Endothelial cell of umbilical vein (primary cell): ENCODE data around the gene PTCD1. TPM values are rescaled to one million over a fixed set of nuclear protein-coding genes. Genes with fewer than 3 reads are reported as not detected.
"Not testable (repeated sequence)": the region's sequence is repeated elsewhere in the genome, so short reads cannot be mapped to it uniquely, and the experiment has no call there.

Experiments used
- BruUV-seq: library from RNA; stranded (reverse); fragments of 400-500 nt; replicated peaks from 2 replicates; lab custom pipeline; 2021; lab: Mats Ljungman, UMichigan
- CTCF ChIA-PET: fragments of 300-600, 350-600 bp; sonication (Branson Sonifier 250); formaldehyde crosslinking; loops from one replicate; lab custom pipeline; 2021; ENCODE audit warnings: antibody characterized with exemption, inconsistent platforms; lab: Charles Lee
- POLR2A ChIA-PET: fragments of 300-600, 350-600 bp; sonication (Branson Sonifier 250); formaldehyde crosslinking; loops from one replicate; lab custom pipeline; 2021; ENCODE audit warnings: antibody characterized with exemption, inconsistent platforms; lab: Charles Lee
- DNase-seq: peaks from one replicate; pipeline ENCODE4 v3.0.0-alpha.2; 2011; ENCODE audit warnings: low read depth, low spot score
- FAIRE-seq: peaks from 2 replicates; lab custom pipeline; 2011; peaks lifted over from hg19 to GRCh38; lab: Jason Lieb, UNC
- H2AFZ ChIP-seq: 2 replicates; pipeline ENCODE4 v1.6.0; 2012; ENCODE audit warnings: low read depth, low read length, control low read depth, inconsistent platforms
- H3K27ac ChIP-seq: 2 replicates; pipeline ENCODE4 v1.5.1; 2011; ENCODE audit warnings: low read depth, mild to moderate bottlenecking, control low read depth, low read length, moderate library complexity; ENCODE audit not compliant: insufficient read depth
- H3K27me3 ChIP-seq, 2 experiments: 2 replicates each; pipeline versions ENCODE4 v1.6.0 to v1.6.1; 2011; ENCODE audit warnings: low read length in 2 of 2, mixed read lengths in 1 of 2; ENCODE audit not compliant: control insufficient read depth in 2 of 2, insufficient read depth in 2 of 2
- H3K36me3 ChIP-seq, 2 experiments: 2 replicates in 1 of 2; 3 replicates in 1 of 2; pipeline ENCODE4 v1.5.1; 2011; ENCODE audit warnings: low read length in 2 of 2, mild to moderate bottlenecking in 1 of 2, moderate library complexity in 1 of 2; ENCODE audit not compliant: control insufficient read depth in 2 of 2, insufficient read depth in 2 of 2; ENCODE audit errors: extremely low read depth in 1 of 2
- H3K4me1 ChIP-seq: 3 replicates; pipeline ENCODE4 v1.5.1; 2011; ENCODE audit warnings: mild to moderate bottlenecking, low read length; ENCODE audit not compliant: control insufficient read depth, insufficient read depth; ENCODE audit errors: extremely low read depth
- H3K4me2 ChIP-seq: 2 replicates; pipeline ENCODE4 v1.6.1; 2011; ENCODE audit warnings: low read length, control low read depth, mixed read lengths; ENCODE audit not compliant: insufficient read depth
- H3K4me3 ChIP-seq, 3 experiments: fragments of 200-600 bp in 1 of 3; sonication (generic), shearing (Covaris generic) in 1 of 3; replicated peaks in 1 of 3; 2 replicates each; pipeline ENCODE4 v1.5.1; 2011 to 2016; ENCODE audit warnings: control low read depth in 3 of 3, low read length in 3 of 3, mild to moderate bottlenecking in 2 of 3, inconsistent platforms in 1 of 3, low read depth in 1 of 3, moderate library complexity in 1 of 3; ENCODE audit not compliant: insufficient read depth in 1 of 3
- H3K79me2 ChIP-seq: 2 replicates; pipeline ENCODE4 v1.6.0; 2012; ENCODE audit warnings: low read length, inconsistent platforms; ENCODE audit not compliant: control insufficient read depth, insufficient read depth
- H3K9ac ChIP-seq: replicated peaks from 2 replicates; pipeline ENCODE3; 2011; ENCODE audit warnings: low read length, control low read depth; ENCODE audit not compliant: insufficient read depth; ENCODE audit errors: extremely low read depth
- H3K9me1 ChIP-seq: replicated peaks from 3 replicates; pipeline ENCODE4 v1.6.0; 2011; ENCODE audit warnings: mild to moderate bottlenecking, low read length; ENCODE audit not compliant: control insufficient read depth, insufficient read depth; ENCODE audit errors: extremely low read depth
- H3K9me3 ChIP-seq: replicated peaks from 2 replicates; pipeline ENCODE4 v1.5.1; 2012; ENCODE audit warnings: low read length, inconsistent platforms; ENCODE audit not compliant: control insufficient read depth, insufficient read depth
- H4K20me1 ChIP-seq: replicated peaks from 2 replicates; pipeline ENCODE3; 2011; ENCODE audit warnings: mild to moderate bottlenecking, low read length; ENCODE audit not compliant: control insufficient read depth, insufficient read depth; ENCODE audit errors: extremely low read depth
- POLR2A ChIP-seq: IDR thresholded peaks from 2 replicates; pipeline ENCODE4 v1.6.1; 2012; ENCODE audit warnings: low read depth, mild to moderate bottlenecking, control low read depth, low read length
- POLR2AphosphoS5 ChIP-seq: IDR thresholded peaks from 2 replicates; pipeline ENCODE4 v1.6.1; 2012; ENCODE audit warnings: low read depth, mild to moderate bottlenecking, control low read depth, low read length, moderate library complexity; ENCODE audit not compliant: insufficient read depth
- dilution Hi-C: fragments of 300-500 bp; cut with MboI; formaldehyde crosslinking; loops from one replicate; pipeline ENCODE4 v1.15.0; 2019; ENCODE audit warnings: low sequenced_read_pairs; ENCODE audit not compliant: extremely low pct_ligation_motif_present
- intact Hi-C: fragments of 100-400 bp; cut with micrococcal nuclease; formaldehyde crosslinking; loops from one replicate; pipeline ENCODE4 v1.10.0; 2022
- polyA plus RNA-seq, 4 experiments: library from polyadenylated mRNA; depleted of rRNA in 3 of 4; stranded (reverse) in 3 of 4; unstranded in 1 of 4; fragments of >200 nt; gene quantifications; 2 replicates each; pipeline versions ENCODE4 v1.2.1 to v1.2.3, GENCODE V29; 2011 to 2012; ENCODE audit warnings: missing spikeins in 1 of 4
- total RNA-seq: library from RNA; stranded (reverse); gene quantifications from 2 replicates; pipeline ENCODE4 v1.2.3, GENCODE V29; 2021
- TF ChIP-seq, protein P1 (sequence below), 2 donors: IDR thresholded peaks; 1 replicate in 1 of 2; 2 replicates in 1 of 2; pipeline ENCODE4 v1.5.1; 2011; ENCODE audit warnings: low read length in 2 of 2, mild to moderate bottlenecking in 2 of 2, moderate library complexity in 2 of 2, control low read depth in 1 of 2, inconsistent platforms in 1 of 2, low read depth in 1 of 2; ENCODE audit not compliant: insufficient read depth in 1 of 2; ENCODE audit errors: extremely low read depth in 1 of 2

The PTCD1 gene
- total and polyA plus RNA-seq, 2 donors (not counting 3 experiments of a cell fraction or from before 2014, with no cell fraction given) = 3.8 to 9.6 TPM

DNA sequence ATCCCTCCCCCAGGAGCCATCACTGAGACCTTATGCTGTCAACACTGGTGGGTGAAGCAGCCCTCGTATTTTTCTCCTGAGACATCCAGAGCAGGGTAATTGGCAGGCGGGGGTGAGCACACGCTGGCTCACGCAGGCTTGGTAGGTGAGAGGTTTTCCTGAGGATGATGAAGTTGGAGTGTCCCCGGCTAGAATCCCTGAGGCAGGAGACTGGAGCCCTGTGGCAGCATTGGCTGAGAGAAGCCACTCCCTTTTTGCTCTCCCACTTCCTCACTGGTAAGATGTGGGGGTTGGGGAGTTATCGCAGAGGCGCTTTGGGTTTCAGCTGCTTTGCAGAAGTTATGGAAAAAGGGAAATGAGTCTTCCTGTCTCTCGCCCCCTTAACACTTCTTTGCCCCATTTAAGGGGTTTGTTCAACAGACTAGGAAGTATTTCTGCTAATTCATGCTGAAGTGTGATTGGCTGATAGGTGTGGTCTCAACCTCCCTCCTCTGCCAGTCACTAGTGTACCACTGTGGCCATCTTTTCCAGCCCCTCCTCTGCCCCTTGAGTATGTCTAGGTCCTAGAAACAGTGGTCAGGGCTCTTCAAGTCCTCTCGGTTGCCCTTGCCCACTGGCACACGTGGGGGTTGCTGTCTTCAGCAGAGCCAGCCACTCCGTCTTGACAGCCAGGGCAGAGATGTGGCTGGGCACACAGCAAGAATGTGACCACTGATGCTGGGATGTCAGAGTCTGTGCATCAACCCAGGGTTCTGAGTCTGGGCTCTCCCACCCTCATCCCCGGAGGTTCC lies 58.4 kb downstream of the PTCD1 start:
- CTCF ChIA-PET = interaction anchor here (1.0 to 1.9 kb wide), 3 partner anchors 10 to 28 kb away, joined by 3 to 6 read pairs (median 4); partner anchors contain the start of genes BUD31 and PDAP1
- H3K9me3 ChIP-seq = no peaks in the 10 kb centered on the region
- dilution Hi-C loops (no loop called here), intact Hi-C loops (no loop called here)
- H3K4me1 ChIP-seq = peaks cover 33% of the 10 kb centered on the region
- no peaks in the 10 kb centered on the region for H3K9me1 ChIP-seq
- peaks cover 66% of the 10 kb centered on the region for H3K79me2 ChIP-seq
- H3K36me3 ChIP-seq = peaks cover 6 to 10% of the 10 kb centered on the region in 2 experiments
- no peaks in the 10 kb centered on the region for H3K27me3 ChIP-seq
- POLR2A ChIA-PET = interaction anchor here (1.7 kb wide), 1 partner anchor 28 kb away, joined by 6 read pairs; the partner anchor contains the start of genes BUD31 and PDAP1
- peak overlapping the region; percentile 66 for H3K9ac ChIP-seq
- BruUV-seq = no TSS peak
- TF ChIP-seq, protein P1, sequence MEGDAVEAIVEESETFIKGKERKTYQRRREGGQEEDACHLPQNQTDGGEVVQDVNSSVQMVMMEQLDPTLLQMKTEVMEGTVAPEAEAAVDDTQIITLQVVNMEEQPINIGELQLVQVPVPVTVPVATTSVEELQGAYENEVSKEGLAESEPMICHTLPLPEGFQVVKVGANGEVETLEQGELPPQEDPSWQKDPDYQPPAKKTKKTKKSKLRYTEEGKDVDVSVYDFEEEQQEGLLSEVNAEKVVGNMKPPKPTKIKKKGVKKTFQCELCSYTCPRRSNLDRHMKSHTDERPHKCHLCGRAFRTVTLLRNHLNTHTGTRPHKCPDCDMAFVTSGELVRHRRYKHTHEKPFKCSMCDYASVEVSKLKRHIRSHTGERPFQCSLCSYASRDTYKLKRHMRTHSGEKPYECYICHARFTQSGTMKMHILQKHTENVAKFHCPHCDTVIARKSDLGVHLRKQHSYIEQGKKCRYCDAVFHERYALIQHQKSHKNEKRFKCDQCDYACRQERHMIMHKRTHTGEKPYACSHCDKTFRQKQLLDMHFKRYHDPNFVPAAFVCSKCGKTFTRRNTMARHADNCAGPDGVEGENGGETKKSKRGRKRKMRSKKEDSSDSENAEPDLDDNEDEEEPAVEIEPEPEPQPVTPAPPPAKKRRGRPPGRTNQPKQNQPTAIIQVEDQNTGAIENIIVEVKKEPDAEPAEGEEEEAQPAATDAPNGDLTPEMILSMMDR (IDR thresholded peaks at IDR 0.05; ENCODE audit: extremely low read depth in 1 of 2, insufficient read depth in 1 of 2, low read depth in 1 of 2, low read length in 2 of 2) = no peak
- TF ChIP-seq POLR2AphosphoS5 = peak; percentile 50
- no peaks in the 10 kb centered on the region for H4K20me1 ChIP-seq
- DNase-seq = peak; percentile 79
- peak overlapping the region; percentile 89 for H3K27ac ChIP-seq
- peak overlapping the region in 2 of 3 experiments; percentile 12 to 38 for H3K4me3 ChIP-seq
- no peak overlapping the region for H2AFZ ChIP-seq
- peak; percentile 96 for FAIRE-seq
- peak overlapping the region; percentile 67 for H3K4me2 ChIP-seq

- BruUV-seq = TSS peak; percentile 87
- peak overlapping the region; percentile 67 for H3K4me2 ChIP-seq
- dilution Hi-C loops, H3K9me3 ChIP-seq, H4K20me1 ChIP-seq, H3K27me3 ChIP-seq, H3K9me1 ChIP-seq, DNase-seq, H2AFZ ChIP-seq: not testable (repeated sequence)
- peaks cover 33% of the 10 kb centered on the region for H3K4me1 ChIP-seq
- TF ChIP-seq POLR2A = peak; percentile 12
- POLR2A ChIA-PET = interaction anchor here (1.7 kb wide), 1 partner anchor 29 kb away, joined by 6 read pairs; the partner anchor contains the start of genes BUD31 and PDAP1
- peak overlapping the region; percentile 66 for H3K9ac ChIP-seq
- H3K36me3 ChIP-seq = peaks cover 6 to 10% of the 10 kb centered on the region in 2 experiments
- CTCF ChIA-PET = interaction anchor here (0.9 to 1.9 kb wide), 4 partner anchors 14 to 29 kb away, joined by 3 to 6 read pairs (median 4); partner anchors contain the start of genes BUD31 and PDAP1
- FAIRE-seq = peak; percentile 12
- intact Hi-C loops = loop anchor here (1.0 to 2.0 kb wide), 3 partner anchors 8 to 29 kb away; partner anchors contain the start of genes BUD31 and PDAP1
- peak overlapping the region; percentile 89 for H3K27ac ChIP-seq
- peaks cover 67% of the 10 kb centered on the region for H3K79me2 ChIP-seq
- peak overlapping the region in 1 of 3 experiments; percentile 38 for H3K4me3 ChIP-seq
Observed at GRCh38 chr7:99379693-99380031, 58.9 kb downstream of the PTCD1 start.
